Measurements from ENCODE around the gene SKIDA1.

DNA sequence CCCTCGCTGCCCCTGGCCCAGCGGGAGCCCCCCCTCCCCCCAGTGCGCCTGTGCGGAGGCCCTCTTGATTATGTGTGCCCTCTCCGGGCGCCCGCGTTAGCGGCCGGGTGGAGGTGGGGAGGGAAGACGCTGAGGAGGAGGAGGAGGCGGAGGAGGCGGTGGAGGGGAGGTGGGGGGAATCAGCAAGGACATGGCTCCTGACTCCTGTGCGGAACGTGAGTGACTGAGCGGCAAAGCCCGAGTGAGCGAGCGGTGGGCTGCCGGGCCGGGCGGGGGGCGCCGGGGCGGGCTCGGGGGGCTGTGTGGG lies 8.8 kb upstream of the SKIDA1 start:
- TF ChIP-seq EZH2 (IDR thresholded peaks at IDR 0.05; ENCODE audit: low read length, missing control alignments): no peak
- TF ChIP-seq CTCF (conservative IDR thresholded peaks at IDR 0.05 in 1 of 2, IDR thresholded peaks at IDR 0.05 in 1 of 2; ENCODE audit: low read depth in 1 of 2, low read length in 2 of 2): no peak
